Transverse colon (tissue), 4 donors: ENCODE measurements around the gene ESD. TPM values are rescaled to one million over a fixed set of nuclear protein-coding genes. Genes with fewer than 3 reads are reported as not detected.

ENCODE experiments used
- DNase-seq: peaks from one replicate; pipeline ENCODE4 v3.0.0-alpha.2; 2019
- H3K27ac ChIP-seq, 4 donors: fragments of 200-600 bp; sonication (generic); 2 replicates each; pipeline ENCODE4 v1.5.1; 2016 to 2018; ENCODE audit warnings: inconsistent platforms in 4 of 4
- H3K27me3 ChIP-seq: fragments of 200-600 bp; sonication (generic); 2 replicates; pipeline ENCODE4 v1.5.1; 2017; ENCODE audit warnings: inconsistent platforms
- H3K36me3 ChIP-seq, 4 donors: fragments of 200-600 bp; sonication (generic); 2 replicates each; pipeline ENCODE4 v1.5.1; 2017 to 2019; ENCODE audit warnings: inconsistent platforms in 4 of 4
- H3K4me1 ChIP-seq, 4 donors: fragments of 200-600 bp; sonication (generic); 2 replicates each; pipeline ENCODE4 v1.5.1; 2017 to 2020; ENCODE audit warnings: inconsistent platforms in 4 of 4
- H3K4me3 ChIP-seq, 4 donors: fragments of 200-600 bp; sonication (generic); 1 replicate in 1 of 4; 2 replicates in 3 of 4; pipeline versions ENCODE4 v1.5.1 to v1.6.1; 2017 to 2019; ENCODE audit warnings: inconsistent platforms in 4 of 4
- H3K9me3 ChIP-seq, 2 donors: fragments of 200-600 bp; sonication (generic); 2 replicates each; pipeline ENCODE4 v1.5.1; 2017 to 2019; ENCODE audit warnings: inconsistent platforms in 2 of 2
- EP300 ChIP-seq: sonication (generic); formaldehyde crosslinking; IDR thresholded peaks from one replicate; pipeline ENCODE4 v1.6.1; 2017; ENCODE audit warnings: antibody characterized with exemption, low read depth
- POLR2A ChIP-seq: fragments of 450-650 bp; IDR thresholded peaks from one replicate; pipeline ENCODE4 v1.6.1; 2016; ENCODE audit warnings: antibody characterized with exemption, mild to moderate bottlenecking, moderate library complexity
- POLR2AphosphoS5 ChIP-seq, 3 donors: sonication (generic); formaldehyde crosslinking; IDR thresholded peaks; one replicate each; pipeline ENCODE4 v1.6.1; 2016; ENCODE audit warnings: antibody characterized with exemption in 3 of 3
- WGBS, 2 donors: methylation state at CpG; one replicate each; pipeline ENCODE4 v1.1.5; 2018; ENCODE audit warnings: low coverage in 1 of 2; 5-methylcytosine and 5-hydroxymethylcytosine counted together
- in situ Hi-C, 4 donors: fragments of 200-750 bp; cut with MboI; loops; one replicate each; pipeline versions ENCODE4 v1.15.0 to v1.15.1; 2017; ENCODE audit warnings: low sequenced_read_pairs in 3 of 4, low pct_ligation_motif_present in 1 of 4, low pct_unique_long_range_greater_than_20kb in 1 of 4
- intact Hi-C: fragments of 100-400 bp; cut with DNase I; formaldehyde crosslinking; loops from one replicate; pipeline ENCODE4 v1.15.1; 2023; ENCODE audit warnings: low total_unique reads
- total RNA-seq, 4 donors: library from RNA; depleted of rRNA; stranded (reverse); fragments of >200 nt; gene quantifications; one replicate each; pipeline ENCODE4 v1.1.0, GENCODE V29; 2016
- TF ChIP-seq, protein P1 (sequence below), 5 experiments: fragments of 200-600 bp in 3 of 5; fragments of 450-650 bp in 2 of 5; sonication (generic) in 3 of 5; IDR thresholded peaks; 1 replicate in 2 of 5; 2 replicates in 3 of 5; pipeline ENCODE4 v1.5.1; 2016 to 2017; ENCODE audit warnings: antibody characterized with exemption in 5 of 5, inconsistent platforms in 3 of 5, mild to moderate bottlenecking in 2 of 5, moderate library complexity in 1 of 5

The ESD gene
- total RNA-seq, 4 donors from 2014 or later: 15.7 to 102 (median 60.6) TPM

GRCh38 chr13:46735425-46735824, 61.5 kb downstream of the ESD start:
- H3K36me3 ChIP-seq: peaks cover 0 to 25% (median 7%) of the 10 kb centered on the region in 4 donors
- H3K4me3 ChIP-seq: no peak overlapping the region
- no peaks in the 10 kb centered on the region for H3K27me3 ChIP-seq
- TF ChIP-seq, protein P1, sequence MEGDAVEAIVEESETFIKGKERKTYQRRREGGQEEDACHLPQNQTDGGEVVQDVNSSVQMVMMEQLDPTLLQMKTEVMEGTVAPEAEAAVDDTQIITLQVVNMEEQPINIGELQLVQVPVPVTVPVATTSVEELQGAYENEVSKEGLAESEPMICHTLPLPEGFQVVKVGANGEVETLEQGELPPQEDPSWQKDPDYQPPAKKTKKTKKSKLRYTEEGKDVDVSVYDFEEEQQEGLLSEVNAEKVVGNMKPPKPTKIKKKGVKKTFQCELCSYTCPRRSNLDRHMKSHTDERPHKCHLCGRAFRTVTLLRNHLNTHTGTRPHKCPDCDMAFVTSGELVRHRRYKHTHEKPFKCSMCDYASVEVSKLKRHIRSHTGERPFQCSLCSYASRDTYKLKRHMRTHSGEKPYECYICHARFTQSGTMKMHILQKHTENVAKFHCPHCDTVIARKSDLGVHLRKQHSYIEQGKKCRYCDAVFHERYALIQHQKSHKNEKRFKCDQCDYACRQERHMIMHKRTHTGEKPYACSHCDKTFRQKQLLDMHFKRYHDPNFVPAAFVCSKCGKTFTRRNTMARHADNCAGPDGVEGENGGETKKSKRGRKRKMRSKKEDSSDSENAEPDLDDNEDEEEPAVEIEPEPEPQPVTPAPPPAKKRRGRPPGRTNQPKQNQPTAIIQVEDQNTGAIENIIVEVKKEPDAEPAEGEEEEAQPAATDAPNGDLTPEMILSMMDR (IDR thresholded peaks at IDR 0.05): no peak
- TF ChIP-seq EP300 (no peak), POLR2AphosphoS5 (IDR thresholded peaks at IDR 0.05) (no peak), POLR2A (no peak)
- intact Hi-C loops (no loop called here), in situ Hi-C loops (no loop called here)
- no peak for DNase-seq
- H3K9me3 ChIP-seq: no peaks in the 10 kb centered on the region
- WGBS, 2 donors: 71 to 100% methylated on average over 3 of the region's 3 CpGs
- H3K27ac ChIP-seq: no peak overlapping the region
- no peaks in the 10 kb centered on the region for H3K4me1 ChIP-seq

DNA sequence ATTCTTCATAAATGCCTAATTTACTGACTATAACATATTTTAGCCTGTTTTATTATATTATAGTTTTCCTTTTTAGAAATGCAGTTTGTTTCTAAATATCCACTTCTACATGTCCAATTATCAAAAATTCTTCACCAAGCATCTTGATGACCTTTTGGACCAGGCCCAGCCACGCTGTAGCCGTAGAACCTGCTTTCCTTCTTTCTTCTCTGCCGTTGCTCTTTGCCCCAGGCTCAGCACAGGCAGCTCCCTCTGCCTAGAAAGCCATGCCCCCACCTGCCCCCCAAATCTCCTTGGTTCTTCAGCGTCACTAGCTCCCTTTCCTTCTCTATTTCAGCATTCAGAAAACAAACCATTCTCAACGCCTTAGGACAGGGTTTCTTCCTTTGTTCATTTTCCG, 65.4 kb downstream of the ESD start:
- DNase-seq: no peak
- intact Hi-C loops: no loop called here
- H3K4me1 ChIP-seq: no peaks in the 10 kb centered on the region
- H3K9me3 ChIP-seq: no peaks in the 10 kb centered on the region
- H3K27ac ChIP-seq: no peak overlapping the region
- in situ Hi-C loops: no loop called here
- H3K4me3 ChIP-seq: no peak overlapping the region
- TF ChIP-seq POLR2A (no peak), EP300 (no peak), POLR2AphosphoS5 (IDR thresholded peaks at IDR 0.05) (no peak)
- TF ChIP-seq, protein P1 (IDR thresholded peaks at IDR 0.05): no peak
- H3K27me3 ChIP-seq: no peaks in the 10 kb centered on the region
- 88 to 95% methylated on average over 5 to 6 of the region's 6 CpGs for WGBS, 2 donors
- H3K36me3 ChIP-seq: peaks cover 0 to 36% (median 12%) of the 10 kb centered on the region in 4 donors

GRCh38 chr13:46728777-46729176, 68.2 kb downstream of the ESD start:
- intact Hi-C loops: no loop called here
- no peak overlapping the region for H3K4me3 ChIP-seq
- no peak for TF ChIP-seq POLR2AphosphoS5 (IDR thresholded peaks at IDR 0.05)
- no peak for TF ChIP-seq POLR2A
- TF ChIP-seq, protein P1 (IDR thresholded peaks at IDR 0.05): peak in 1 of 5 experiments; percentile 26
- no peak for TF ChIP-seq EP300
- H3K36me3 ChIP-seq: peaks cover 0 to 52% (median 15%) of the 10 kb centered on the region in 4 donors
- no peaks in the 10 kb centered on the region for H3K27me3 ChIP-seq
- WGBS, 2 donors: 86 to 94% methylated on average over 2 to 7 of the region's 7 CpGs
- no peak for DNase-seq
- H3K9me3 ChIP-seq: no peaks in the 10 kb centered on the region
- in situ Hi-C loops: loop anchor here in 3 of 4 donors (10.0 kb wide), 3 partner anchors 174 to 234 kb away; partner anchors contain the start of gene LRCH1 (in 1 of the 3)
- H3K4me1 ChIP-seq: no peaks in the 10 kb centered on the region
- H3K27ac ChIP-seq: no peak overlapping the region

- DNase-seq: no peak
- intact Hi-C loops (no loop called here), in situ Hi-C loops (loop anchor here in 3 of 4 donors (10.0 kb wide), 3 partner anchors 172 to 232 kb away; partner anchors contain the start of gene LRCH1 (in 1 of the 3))
- Histone ChIP-seq H3K9me3 (no peaks in the 10 kb centered on the region), H3K36me3 (peaks cover 0 to 45% (median 17%) of the 10 kb centered on the region in 4 donors), H3K4me1 (no peaks in the 10 kb centered on the region), H3K27me3 (no peaks in the 10 kb centered on the region), H3K27ac (no peak overlapping the region), H3K4me3 (no peak overlapping the region)
- no peak for TF ChIP-seq POLR2AphosphoS5 (IDR thresholded peaks at IDR 0.05)
- no peak for TF ChIP-seq EP300
- no peak for TF ChIP-seq POLR2A
- TF ChIP-seq, protein P1 (IDR thresholded peaks at IDR 0.05): no peak
- 89% methylated on average over 5 of the region's 5 CpGs; no CpG with 5 or more reads in 1 of the 2 donors for WGBS, 2 donors
These were observed 70.6 kb downstream of the ESD start for GRCh38 chr13:46726347-46726746.

Other genes with a start within 250 kb of the ESD start
- gene LRCH1, start 244.0 kb downstream of the ESD start, total RNA-seq: 10 to 100 TPM in 3 of 4 donors, 1 to 10 TPM in 1; 5.2 to 30.7 (median 17.1) TPM
- under 1 TPM in 3 of 4 donors, not detected in 1; 0.14 to 0.20 (median 0.16) TPM for gene HTR2A, start 99.9 kb upstream of the ESD start, total RNA-seq